GM21528 (cell line): ENCODE measurements around the gene PI4K2B.
"Not testable (repeated sequence)": the region's sequence is repeated elsewhere in the genome, so short reads cannot be mapped to it uniquely, and the experiment has no call there.

Experiments
- ATAC-seq: cut with Tn5 transposase; IDR thresholded peaks from one replicate; pipeline ENCODE4 v1.9.1; 2021; ENCODE audit warnings: mild to moderate bottlenecking, moderate library complexity; ENCODE audit not compliant: unreplicated experiment, low FRiP score

Gene PI4K2B

GRCh38 chr4:25302626-25303025 lies 68.8 kb downstream of the PI4K2B start:
- no peak for ATAC-seq

DNA sequence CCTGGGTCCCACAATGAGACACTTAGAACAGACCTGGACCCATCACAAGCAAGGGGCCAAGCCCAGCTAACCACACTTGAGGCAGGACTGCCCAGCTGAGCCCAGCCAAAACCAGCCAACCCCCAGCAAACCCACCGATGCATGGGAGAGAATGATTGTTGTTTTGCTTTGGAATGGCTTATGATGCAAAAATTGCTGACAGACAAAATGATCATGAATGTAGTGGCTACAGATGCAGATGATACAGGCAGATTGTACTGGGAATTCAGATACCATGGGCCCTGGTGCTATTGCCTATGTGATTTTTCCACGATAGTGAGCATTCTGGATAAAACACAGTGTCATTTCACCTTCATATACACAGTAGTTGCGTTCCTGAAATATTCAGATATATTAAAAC lies 69.7 kb downstream of the PI4K2B start:
- ATAC-seq = no peak

- no peak for ATAC-seq
Observed at GRCh38 chr4:25306518-25307057, 72.8 kb downstream of the PI4K2B start.

GRCh38 chr4:25307596-25307995 lies 73.8 kb downstream of the PI4K2B start:
- ATAC-seq = no peak

DNA sequence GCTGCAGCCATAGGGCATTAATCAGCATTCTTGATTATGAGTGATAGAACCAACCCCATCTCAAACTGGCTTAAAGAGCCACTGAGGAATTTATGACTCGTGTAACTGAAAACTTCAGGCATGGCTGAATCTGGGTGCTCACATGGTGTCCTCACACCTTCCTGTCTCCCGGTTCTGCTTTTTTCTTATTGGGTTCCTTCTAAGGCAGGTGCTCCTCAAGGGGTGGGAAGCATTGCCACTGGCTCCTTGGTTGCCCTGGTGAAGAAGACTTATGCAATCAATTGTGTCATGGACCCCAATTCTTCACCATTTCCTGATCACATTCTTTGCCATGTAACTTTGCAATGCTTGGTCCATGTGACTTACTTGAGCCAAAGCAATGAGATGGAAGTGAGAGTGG lies 74.5 kb downstream of the PI4K2B start:
- ATAC-seq = no peak

GRCh38 chr4:25308761-25309160 lies 74.9 kb downstream of the PI4K2B start:
- ATAC-seq = no peak

GRCh38 chr4:25310066-25310802 lies 76.4 kb downstream of the PI4K2B start:
- ATAC-seq = peak; percentile 67

DNA sequence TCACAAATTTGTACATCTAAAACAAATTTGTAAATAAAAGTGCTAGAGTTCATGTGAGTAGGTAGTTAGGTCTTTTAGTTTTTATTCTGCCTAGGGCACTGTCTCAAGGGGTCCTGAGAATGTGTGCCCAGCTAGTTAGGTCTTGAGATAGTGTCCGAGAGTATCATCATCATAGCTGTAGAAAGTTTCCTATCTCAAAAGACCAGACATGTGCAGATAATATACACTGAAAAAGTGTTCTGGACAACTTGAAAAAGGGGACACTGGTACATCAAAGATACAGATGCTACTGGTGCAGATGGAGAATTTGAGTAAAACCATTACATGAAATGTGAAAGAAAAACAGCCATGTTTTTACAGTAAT lies 77.0 kb downstream of the PI4K2B start:
- peak; percentile 33 for ATAC-seq

DNA sequence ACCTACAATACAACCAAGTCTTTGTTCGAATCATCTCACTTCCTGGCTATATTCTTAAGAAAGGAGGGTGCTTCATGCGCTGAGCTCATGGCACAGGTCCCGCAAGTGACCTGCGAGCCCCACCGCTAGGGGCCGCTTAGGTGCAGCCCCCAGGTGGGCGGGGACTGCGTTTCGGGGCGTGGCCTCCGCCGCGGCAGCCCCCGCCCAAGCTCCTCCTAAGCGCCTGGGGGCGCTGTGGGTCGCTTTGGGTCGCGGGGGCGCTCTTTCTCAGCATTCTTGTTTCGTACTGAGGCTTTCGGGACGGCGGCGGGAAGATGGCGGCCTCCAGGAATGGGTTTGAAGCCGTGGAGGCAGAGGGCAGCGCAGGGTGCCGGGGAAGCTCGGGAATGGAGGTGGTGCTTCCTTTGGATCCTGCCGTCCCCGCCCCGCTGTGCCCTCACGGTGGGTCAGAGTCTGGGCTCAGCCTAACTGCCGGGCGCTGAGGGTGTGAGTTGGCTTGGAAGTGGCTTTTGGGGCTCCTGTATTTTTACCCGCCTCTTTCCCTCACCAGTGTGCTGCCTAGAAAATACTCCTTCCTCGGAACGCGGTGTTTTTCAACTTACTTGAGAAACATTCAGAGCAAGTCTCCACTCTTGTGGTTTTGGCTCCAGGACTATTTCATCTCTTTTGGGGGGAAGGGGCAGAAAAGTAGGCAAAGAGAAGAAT lies 78.8 kb downstream of the PI4K2B start, which contains the start of gene ZCCHC4:
ZCCHC4 (plus strand) TSS at position 279 of the 705 bp plus-strand sequence; CDS start at position 315, 36 bp downstream.
- peak; percentile 86 for ATAC-seq

DNA sequence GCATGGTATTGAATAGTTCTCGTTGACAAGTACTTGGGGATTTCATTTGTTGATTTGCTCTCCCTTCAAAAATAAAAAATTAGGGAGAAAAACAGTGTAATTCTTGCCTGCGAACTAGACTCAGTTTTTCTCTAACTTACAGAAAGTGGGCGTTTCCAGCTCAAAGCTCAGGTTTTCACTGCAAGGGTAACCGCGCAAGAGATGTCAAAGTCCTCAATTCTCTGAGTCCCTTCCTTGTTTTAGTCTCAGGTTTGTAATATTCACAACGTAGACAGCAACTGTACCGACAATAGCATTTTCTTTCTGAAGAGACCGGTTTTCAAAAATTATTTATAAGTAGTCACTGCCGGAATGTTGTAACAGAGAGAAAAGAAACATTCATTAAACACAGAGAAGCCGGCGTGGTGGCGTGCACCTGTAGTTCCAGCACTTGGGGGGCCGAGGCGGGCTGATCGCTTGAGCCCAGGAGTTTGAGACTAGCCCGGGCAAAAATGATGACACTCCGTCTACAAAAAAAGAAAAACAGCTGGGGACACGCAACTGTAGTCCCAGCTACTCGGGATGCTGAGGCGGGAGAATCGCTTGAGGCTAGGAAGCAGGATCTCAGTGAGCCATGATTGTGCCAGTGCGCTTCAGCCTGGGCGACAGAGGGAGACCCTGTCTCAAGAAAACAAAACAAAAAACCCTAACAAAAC lies 79.5 kb downstream of the PI4K2B start:
- ATAC-seq = no peak

DNA sequence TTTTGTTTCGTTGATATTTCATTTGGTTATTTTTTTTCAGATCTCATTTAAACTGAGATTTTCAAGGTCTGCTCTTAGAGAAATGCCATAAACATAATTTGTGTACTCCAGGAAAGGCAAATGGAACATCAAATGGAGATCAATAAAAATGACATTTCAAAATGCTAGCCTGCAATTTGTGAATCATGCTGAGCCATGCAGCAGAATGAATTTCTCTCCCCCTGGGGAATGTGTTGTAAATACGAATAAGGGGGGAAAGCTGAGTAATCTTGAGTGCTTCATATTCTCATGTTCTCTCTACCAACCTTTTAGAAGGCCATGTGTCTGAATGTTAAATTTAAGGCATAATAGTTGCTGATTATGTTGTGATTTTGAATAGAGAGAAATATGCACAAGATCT lies 86.5 kb downstream of the PI4K2B start:
- ATAC-seq = no peak

DNA sequence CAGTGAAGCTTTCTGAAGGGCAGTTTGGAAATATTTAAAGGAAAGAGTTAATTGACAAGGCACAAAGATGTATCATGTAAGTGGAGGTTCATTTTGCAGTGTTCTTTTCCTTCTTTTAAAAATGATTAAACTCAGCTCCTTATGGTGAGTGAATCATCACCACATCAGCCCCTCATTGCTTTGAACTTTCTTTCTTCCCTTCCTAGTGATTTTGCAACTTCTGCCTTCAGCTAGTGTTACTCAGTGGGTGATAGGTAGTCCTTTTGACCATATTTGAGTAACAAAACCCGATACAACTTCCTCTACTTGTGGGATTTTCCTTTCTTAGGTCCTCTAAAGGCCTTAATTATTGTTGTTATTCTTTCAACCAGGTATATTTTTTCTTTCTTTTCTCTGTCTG lies 86.9 kb downstream of the PI4K2B start:
- no peak for ATAC-seq

- ATAC-seq = no peak
Observed at GRCh38 chr4:25321703-25322102, 87.9 kb downstream of the PI4K2B start.

- not testable (repeated sequence) for ATAC-seq
Observed at GRCh38 chr4:25328463-25328862, 94.6 kb downstream of the PI4K2B start.
